ENCODE measurements around the gene KLHL8.
"Not testable (repeated sequence)": the region's sequence is repeated elsewhere in the genome, so short reads cannot be mapped to it uniquely, and the experiment has no call there.

KLHL8 gene

GRCh38 chr4:87171944-87172343 lies 48.5 kb downstream of the KLHL8 start:
- no peak for DNase-seq

- DNase-seq: no peak
Observed at GRCh38 chr4:87166296-87166854, 54.0 kb downstream of the KLHL8 start.

- DNase-seq: no peak
Observed at GRCh38 chr4:87165892-87166291, 54.5 kb downstream of the KLHL8 start.

- no peak for DNase-seq
Observed at GRCh38 chr4:87153078-87153870, 67.1 kb downstream of the KLHL8 start.

- no peak for DNase-seq
Observed at GRCh38 chr4:87152310-87153041, 67.9 kb downstream of the KLHL8 start.

- no peak for DNase-seq
Observed at GRCh38 chr4:87151730-87152129, 68.7 kb downstream of the KLHL8 start.

- DNase-seq: peak; percentile 72
Observed at GRCh38 chr4:87150498-87151261, 69.7 kb downstream of the KLHL8 start.

GRCh38 chr4:87147116-87147515 lies 73.3 kb downstream of the KLHL8 start:
- DNase-seq: no peak

- not testable (repeated sequence) for DNase-seq
Observed at GRCh38 chr4:87145934-87146333, 74.5 kb downstream of the KLHL8 start.

GRCh38 chr4:87144356-87144755 lies 76.1 kb downstream of the KLHL8 start:
- DNase-seq: no peak

- DNase-seq: no peak
Observed at GRCh38 chr4:87141428-87141827, 79.0 kb downstream of the KLHL8 start.

GRCh38 chr4:87134122-87134521 lies 86.3 kb downstream of the KLHL8 start:
- no peak for DNase-seq

- no peak for DNase-seq
Observed at GRCh38 chr4:87133183-87133582, 87.2 kb downstream of the KLHL8 start.

- DNase-seq: no peak
Observed at GRCh38 chr4:87132035-87132434, 88.4 kb downstream of the KLHL8 start.

GRCh38 chr4:87130985-87131703 lies 89.3 kb downstream of the KLHL8 start:
- no peak for DNase-seq

GRCh38 chr4:87129681-87130080 lies 90.7 kb downstream of the KLHL8 start:
- DNase-seq: no peak

GRCh38 chr4:87128006-87128705 lies 92.3 kb downstream of the KLHL8 start:
- DNase-seq: no peak

- DNase-seq: no peak
Observed at GRCh38 chr4:87126056-87126455, 94.4 kb downstream of the KLHL8 start.

GRCh38 chr4:87122252-87122651 lies 98.2 kb downstream of the KLHL8 start:
- DNase-seq: no peak

GRCh38 chr4:87121341-87122065 lies 98.9 kb downstream of the KLHL8 start:
- DNase-seq: no peak

Measured in RPMI8226 (cell line).